HL-60 (cell line): ENCODE data around the gene SLC6A11.

Experiments used
- CTCF ChIP-seq: IDR thresholded peaks from one replicate; pipeline ENCODE4 v1.5.1; 2011; ENCODE audit warnings: low read length, control low read depth, inconsistent platforms; ENCODE audit not compliant: insufficient read depth
- POLR2AphosphoS5 ChIP-seq: IDR thresholded peaks from 2 replicates; pipeline ENCODE4 v1.6.1; 2012; ENCODE audit warnings: low read depth

GRCh38 chr3:10772271-10773161 lies 43.5 kb upstream of the SLC6A11 start:
- peak; percentile 11 for TF ChIP-seq CTCF
- TF ChIP-seq POLR2AphosphoS5 = no peak
